SK-N-SH (cell line): ENCODE results near the gene SLITRK4. TPM values are rescaled to one million over a fixed set of nuclear protein-coding genes. Genes with fewer than 3 reads are reported as not detected.

Source experiments
- CTCF ChIA-PET: fragments of 300-600, 350-600 bp; formaldehyde crosslinking; extraction: SDS; loops from one replicate; lab custom pipeline; 2021; lab: Yijun Ruan, JAX
- POLR2A ChIA-PET: fragments of 350-600 bp; sonication (Branson Sonifier 250); formaldehyde crosslinking; extraction: SDS; loops from one replicate; lab custom pipeline; 2020; ENCODE audit warnings: antibody characterized with exemption, inconsistent platforms; lab: Yijun Ruan, JAX
- DNase-seq: peaks from one replicate; pipeline ENCODE4 v3.0.0; 2012
- H2AFZ ChIP-seq: fragments of 200-600 bp; sonication (generic); 2 replicates; pipeline ENCODE4 v1.8.1; 2016; ENCODE audit warnings: antibody characterized with exemption, mild to moderate bottlenecking, low read depth
- H3F3A ChIP-seq: fragments of 200-600 bp; sonication (generic); replicated peaks from 2 replicates; pipeline ENCODE3; 2016; ENCODE audit warnings: antibody characterized with exemption, mild to moderate bottlenecking; ENCODE audit not compliant: insufficient read depth
- H3K27ac ChIP-seq, 2 experiments: fragments of 200-500 bp in 1 of 2; fragments of 200-600 bp in 1 of 2; sonication (Bioruptor generic) in 1 of 2; sonication (generic), shearing (Covaris generic) in 1 of 2; 2 replicates each; pipeline versions ENCODE4 v1.5.1 to v1.6.1; 2014 to 2016; ENCODE audit warnings: low read depth in 2 of 2, inconsistent platforms in 1 of 2, low read length in 1 of 2, mild to moderate bottlenecking in 1 of 2, mixed read lengths in 1 of 2
- H3K27me3 ChIP-seq: fragments of 200-600 bp; sonication (generic), shearing (Covaris generic); 2 replicates; pipeline ENCODE4 v1.6.1; 2016; ENCODE audit warnings: mixed run types; ENCODE audit not compliant: insufficient read depth
- H3K36me3 ChIP-seq, 2 experiments: fragments of 200-500 bp in 1 of 2; fragments of 200-600 bp in 1 of 2; sonication (Bioruptor generic) in 1 of 2; sonication (generic) in 1 of 2; replicated peaks in 1 of 2; 2 replicates each; pipeline versions ENCODE3 to v1.5.1; 2014 to 2016; ENCODE audit warnings: low read length in 1 of 2, mild to moderate bottlenecking in 1 of 2; ENCODE audit not compliant: insufficient read depth in 2 of 2, control insufficient read depth in 1 of 2
- H3K4me1 ChIP-seq, 2 experiments: fragments of 200-500 bp in 1 of 2; fragments of 200-600 bp in 1 of 2; sonication (Bioruptor generic) in 1 of 2; sonication (generic), shearing (Covaris generic) in 1 of 2; 2 replicates each; pipeline versions ENCODE4 v1.5.1 to v1.6.1; 2014 to 2016; ENCODE audit warnings: low read depth in 1 of 2, low read length in 1 of 2, mixed run types in 1 of 2; ENCODE audit not compliant: insufficient read depth in 2 of 2, control insufficient read depth in 1 of 2
- H3K4me2 ChIP-seq: fragments of 200-600 bp; sonication (generic), shearing (Covaris generic); 2 replicates; pipeline ENCODE4 v1.6.1; 2017; ENCODE audit warnings: mixed run types
- H3K4me3 ChIP-seq, 2 experiments: fragments of 200-500 bp in 1 of 2; fragments of 200-600 bp in 1 of 2; sonication (Bioruptor generic) in 1 of 2; sonication (generic), shearing (Covaris generic) in 1 of 2; 2 replicates each; pipeline versions ENCODE4 v1.5.1 to v1.8.1; 2014 to 2016; ENCODE audit warnings: low read depth in 2 of 2, inconsistent platforms in 1 of 2, low read length in 1 of 2, mild to moderate bottlenecking in 1 of 2, mixed read lengths in 1 of 2, moderate library complexity in 1 of 2
- H3K79me2 ChIP-seq: fragments of 200-600 bp; sonication (generic); 2 replicates; pipeline ENCODE4 v1.8.1; 2017; ENCODE audit warnings: mild to moderate bottlenecking; ENCODE audit not compliant: insufficient read depth
- H3K9ac ChIP-seq: fragments of 200-600 bp; sonication (generic); 2 replicates; pipeline ENCODE4 v1.6.1; 2017; ENCODE audit warnings: mixed run types
- H3K9me2 ChIP-seq: fragments of 200-600 bp; sonication (generic); 2 replicates; pipeline ENCODE4 v1.6.1; 2017; ENCODE audit warnings: mixed run types
- H3K9me3 ChIP-seq: fragments of 200-600 bp; sonication (generic); 2 replicates; pipeline ENCODE4 v1.6.1; 2017; ENCODE audit warnings: mixed run types, mild to moderate bottlenecking, moderate library complexity
- H4K20me1 ChIP-seq: fragments of 200-600 bp; sonication (generic); 2 replicates; pipeline ENCODE4 v1.6.1; 2017; ENCODE audit warnings: mild to moderate bottlenecking, mixed run types; ENCODE audit not compliant: insufficient read depth
- CHD2 ChIP-seq: fragments of 150-350 bp; IDR thresholded peaks from 2 replicates; pipeline ENCODE4 v1.6.1; 2018; ENCODE audit warnings: low read length; ENCODE audit not compliant: partially characterized antibody
- EP300 ChIP-seq, 2 experiments: IDR thresholded peaks; 2 replicates each; pipeline versions ENCODE4 v1.4.0 to v1.6.1; 2012; ENCODE audit warnings: borderline replicate concordance in 1 of 2, low read depth in 1 of 2, low read length in 1 of 2
- FOSL2 ChIP-seq: IDR thresholded peaks from 2 replicates; pipeline ENCODE4 v1.4.0; 2012; ENCODE audit warnings: low read depth, mild to moderate bottlenecking, moderate library complexity, borderline replicate concordance
- GATA2 ChIP-seq: sonication (generic); formaldehyde crosslinking; IDR thresholded peaks from 2 replicates; pipeline ENCODE4 v1.5.0; 2020; ENCODE audit warnings: mild to moderate bottlenecking, missing genetic modification reagents
- MEF2A ChIP-seq: IDR thresholded peaks from 2 replicates; pipeline ENCODE4 v1.4.0; 2012; ENCODE audit warnings: low read depth, borderline replicate concordance
- POLR2AphosphoS5 ChIP-seq: IDR thresholded peaks from 2 replicates; pipeline ENCODE4 v1.6.1; 2012; ENCODE audit warnings: low read depth, low read length
- RCOR1 ChIP-seq: fragments of 150-350 bp; IDR thresholded peaks from 2 replicates; pipeline ENCODE4 v1.6.1; 2017; ENCODE audit warnings: antibody characterized with exemption, low read length
- REST ChIP-seq: IDR thresholded peaks from 2 replicates; pipeline ENCODE4 v1.6.1; 2012; ENCODE audit warnings: mild to moderate bottlenecking, low read depth, low read length, moderate library complexity
- TAF1 ChIP-seq: IDR thresholded peaks from 2 replicates; pipeline ENCODE4 v1.6.1; 2012; ENCODE audit warnings: low read depth, mild to moderate bottlenecking, low read length, moderate library complexity, borderline replicate concordance
- USF1 ChIP-seq: IDR thresholded peaks from 2 replicates; pipeline ENCODE4 v1.4.0; 2012; ENCODE audit warnings: low read depth, borderline replicate concordance
- YY1 ChIP-seq: IDR thresholded peaks from 2 replicates; pipeline ENCODE4 v1.4.0; 2012; ENCODE audit warnings: low read depth, mild to moderate bottlenecking
- polyA plus RNA-seq, 3 experiments: library from polyadenylated mRNA; depleted of rRNA; stranded (reverse); fragments of >200 nt; gene quantifications; 2 replicates each; pipeline ENCODE4 v1.2.3, GENCODE V29; 2012
- TF ChIP-seq, protein P1 (sequence below): fragments of 150-350 bp; IDR thresholded peaks from 2 replicates; pipeline ENCODE4 v1.6.1; 2016; ENCODE audit warnings: mild to moderate bottlenecking, low read depth, low read length
- TF ChIP-seq, protein P2 (sequence below): fragments of 200-600 bp; sonication (generic); IDR thresholded peaks from 2 replicates; pipeline ENCODE4 v1.6.1; 2017; ENCODE audit warnings: antibody characterized with exemption, mild to moderate bottlenecking, moderate library complexity
- TF ChIP-seq, protein P3 (sequence below): fragments of 150-350 bp; IDR thresholded peaks from 2 replicates; pipeline ENCODE4 v1.6.1; 2017; ENCODE audit warnings: antibody characterized with exemption, low read length, low read depth, borderline replicate concordance

Gene SLITRK4
- polyA plus RNA-seq, 1 of the 3 experiments (the other 2 are of a cell fraction): not detected

GRCh38 chrX:143661286-143661685, 25.4 kb upstream of the SLITRK4 start:
- Histone ChIP-seq H3F3A (no peaks in the 10 kb centered on the region), H3K9me2 (no peaks in the 10 kb centered on the region), H2AFZ (no peak overlapping the region), H3K9ac (no peak overlapping the region), H3K4me2 (no peak overlapping the region), H3K4me3 (no peak overlapping the region), H4K20me1 (no peaks in the 10 kb centered on the region), H3K36me3 (no peaks in the 10 kb centered on the region), H3K79me2 (no peaks in the 10 kb centered on the region), H3K27me3 (no peaks in the 10 kb centered on the region), H3K27ac (no peak overlapping the region), H3K9me3 (no peaks in the 10 kb centered on the region), H3K4me1 (no peaks in the 10 kb centered on the region)
- ChIA-PET CTCF (interaction anchor here (1.6 kb wide), 1 partner anchor 12 kb away, joined by 3 read pairs; no protein-coding TSS in a partner anchor), POLR2A (no interaction called here)
- no peak for DNase-seq
- TF ChIP-seq, protein P1, sequence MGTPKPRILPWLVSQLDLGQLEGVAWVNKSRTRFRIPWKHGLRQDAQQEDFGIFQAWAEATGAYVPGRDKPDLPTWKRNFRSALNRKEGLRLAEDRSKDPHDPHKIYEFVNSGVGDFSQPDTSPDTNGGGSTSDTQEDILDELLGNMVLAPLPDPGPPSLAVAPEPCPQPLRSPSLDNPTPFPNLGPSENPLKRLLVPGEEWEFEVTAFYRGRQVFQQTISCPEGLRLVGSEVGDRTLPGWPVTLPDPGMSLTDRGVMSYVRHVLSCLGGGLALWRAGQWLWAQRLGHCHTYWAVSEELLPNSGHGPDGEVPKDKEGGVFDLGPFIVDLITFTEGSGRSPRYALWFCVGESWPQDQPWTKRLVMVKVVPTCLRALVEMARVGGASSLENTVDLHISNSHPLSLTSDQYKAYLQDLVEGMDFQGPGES: no peak
- TF ChIP-seq, protein P2, sequence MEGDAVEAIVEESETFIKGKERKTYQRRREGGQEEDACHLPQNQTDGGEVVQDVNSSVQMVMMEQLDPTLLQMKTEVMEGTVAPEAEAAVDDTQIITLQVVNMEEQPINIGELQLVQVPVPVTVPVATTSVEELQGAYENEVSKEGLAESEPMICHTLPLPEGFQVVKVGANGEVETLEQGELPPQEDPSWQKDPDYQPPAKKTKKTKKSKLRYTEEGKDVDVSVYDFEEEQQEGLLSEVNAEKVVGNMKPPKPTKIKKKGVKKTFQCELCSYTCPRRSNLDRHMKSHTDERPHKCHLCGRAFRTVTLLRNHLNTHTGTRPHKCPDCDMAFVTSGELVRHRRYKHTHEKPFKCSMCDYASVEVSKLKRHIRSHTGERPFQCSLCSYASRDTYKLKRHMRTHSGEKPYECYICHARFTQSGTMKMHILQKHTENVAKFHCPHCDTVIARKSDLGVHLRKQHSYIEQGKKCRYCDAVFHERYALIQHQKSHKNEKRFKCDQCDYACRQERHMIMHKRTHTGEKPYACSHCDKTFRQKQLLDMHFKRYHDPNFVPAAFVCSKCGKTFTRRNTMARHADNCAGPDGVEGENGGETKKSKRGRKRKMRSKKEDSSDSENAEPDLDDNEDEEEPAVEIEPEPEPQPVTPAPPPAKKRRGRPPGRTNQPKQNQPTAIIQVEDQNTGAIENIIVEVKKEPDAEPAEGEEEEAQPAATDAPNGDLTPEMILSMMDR: no peak
- TF ChIP-seq FOSL2 (no peak), EP300 (IDR thresholded peaks at IDR 0.05; ENCODE audit: borderline replicate concordance in 1 of 2, low read depth in 1 of 2, low read length in 1 of 2) (no peak), POLR2AphosphoS5 (no peak), GATA2 (no peak), YY1 (no peak), RCOR1 (no peak), CHD2 (no peak), TAF1 (no peak), USF1 (no peak), MEF2A (no peak), REST (no peak)
- TF ChIP-seq, protein P3, sequence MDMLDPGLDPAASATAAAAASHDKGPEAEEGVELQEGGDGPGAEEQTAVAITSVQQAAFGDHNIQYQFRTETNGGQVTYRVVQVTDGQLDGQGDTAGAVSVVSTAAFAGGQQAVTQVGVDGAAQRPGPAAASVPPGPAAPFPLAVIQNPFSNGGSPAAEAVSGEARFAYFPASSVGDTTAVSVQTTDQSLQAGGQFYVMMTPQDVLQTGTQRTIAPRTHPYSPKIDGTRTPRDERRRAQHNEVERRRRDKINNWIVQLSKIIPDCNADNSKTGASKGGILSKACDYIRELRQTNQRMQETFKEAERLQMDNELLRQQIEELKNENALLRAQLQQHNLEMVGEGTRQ: no peak
